MM.1S (cell line): Measurements from ENCODE around the gene DENND1A.

Experiments used
- EZH2 ChIP-seq: fragments of 300-600 bp; sonication (generic); optimal IDR thresholded peaks from 2 replicates; pipeline ENCODE3; 2017; ENCODE audit warnings: low read depth, mild to moderate bottlenecking, antibody characterized with exemption, low read length, mixed read lengths
- EZH2phosphoT487 ChIP-seq: fragments of 300-600 bp; sonication (generic); IDR thresholded peaks from 2 replicates; pipeline ENCODE4 v1.6.1; 2018; ENCODE audit warnings: antibody characterized with exemption, low read length
- TF ChIP-seq, protein P1 (sequence below): fragments of 300-600 bp; sonication (generic); IDR thresholded peaks from 2 replicates; pipeline ENCODE4 v1.5.1; 2016; ENCODE audit warnings: antibody characterized with exemption, low read length, mixed read lengths

- TF ChIP-seq, protein P1, sequence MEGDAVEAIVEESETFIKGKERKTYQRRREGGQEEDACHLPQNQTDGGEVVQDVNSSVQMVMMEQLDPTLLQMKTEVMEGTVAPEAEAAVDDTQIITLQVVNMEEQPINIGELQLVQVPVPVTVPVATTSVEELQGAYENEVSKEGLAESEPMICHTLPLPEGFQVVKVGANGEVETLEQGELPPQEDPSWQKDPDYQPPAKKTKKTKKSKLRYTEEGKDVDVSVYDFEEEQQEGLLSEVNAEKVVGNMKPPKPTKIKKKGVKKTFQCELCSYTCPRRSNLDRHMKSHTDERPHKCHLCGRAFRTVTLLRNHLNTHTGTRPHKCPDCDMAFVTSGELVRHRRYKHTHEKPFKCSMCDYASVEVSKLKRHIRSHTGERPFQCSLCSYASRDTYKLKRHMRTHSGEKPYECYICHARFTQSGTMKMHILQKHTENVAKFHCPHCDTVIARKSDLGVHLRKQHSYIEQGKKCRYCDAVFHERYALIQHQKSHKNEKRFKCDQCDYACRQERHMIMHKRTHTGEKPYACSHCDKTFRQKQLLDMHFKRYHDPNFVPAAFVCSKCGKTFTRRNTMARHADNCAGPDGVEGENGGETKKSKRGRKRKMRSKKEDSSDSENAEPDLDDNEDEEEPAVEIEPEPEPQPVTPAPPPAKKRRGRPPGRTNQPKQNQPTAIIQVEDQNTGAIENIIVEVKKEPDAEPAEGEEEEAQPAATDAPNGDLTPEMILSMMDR: no peak
- TF ChIP-seq EZH2: no peak
- no peak for TF ChIP-seq EZH2phosphoT487
Observed at GRCh38 chr9:123643518-123643917, 286.4 kb downstream of the DENND1A start.
